NCI-H524 (cell line): ENCODE data around the gene PUM1.

Source experiments
- DNase-seq, 2 experiments: peaks; one replicate each; lab custom pipeline; 2025; lab: John Stamatoyannopoulos, UW

The PUM1 gene

DNA sequence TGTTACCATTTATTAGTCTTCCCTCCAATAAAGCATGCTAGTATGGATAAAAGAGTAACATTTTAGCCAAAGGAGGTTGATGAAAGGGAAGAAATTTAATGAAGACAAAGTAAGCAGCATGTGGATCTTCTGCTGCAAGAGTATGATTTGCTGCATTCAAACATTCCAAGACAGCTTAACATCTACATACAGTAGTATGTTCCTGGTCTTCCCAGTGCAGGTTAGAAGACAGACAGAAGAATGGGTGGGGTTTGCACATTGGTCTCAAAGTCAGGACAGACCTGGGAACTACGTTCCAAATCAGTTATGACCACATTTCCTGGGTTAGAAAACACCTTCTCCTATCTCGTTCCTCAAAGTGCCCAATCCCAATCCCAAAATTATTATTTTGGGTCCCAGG, 43.3 kb downstream of the PUM1 start:
- no peak for DNase-seq

- peak in 1 of 2 experiments; percentile 63 for DNase-seq
Observed at GRCh38 chr1:31020007-31020790, 45.3 kb downstream of the PUM1 start.

DNA sequence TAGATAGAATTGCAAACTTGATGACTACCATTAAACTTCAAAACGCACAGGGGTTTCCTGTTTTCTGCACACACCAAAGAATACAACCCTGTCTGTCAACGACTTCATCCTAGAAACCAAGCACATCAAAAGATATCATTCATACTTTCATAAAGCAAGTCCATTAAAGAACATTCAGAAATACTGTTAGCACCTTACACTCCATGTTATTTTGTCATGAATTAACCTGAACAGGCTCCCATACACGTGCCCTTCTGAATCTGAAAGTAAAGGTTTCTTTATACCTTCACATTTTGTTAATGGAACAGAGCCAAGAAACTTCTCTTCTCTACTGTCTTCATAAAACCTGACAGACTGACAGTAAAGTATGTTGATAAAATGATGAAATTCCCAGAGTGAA, 46.1 kb downstream of the PUM1 start:
- DNase-seq, result no peak

- no peak for DNase-seq
Observed at GRCh38 chr1:31016868-31017267, 48.6 kb downstream of the PUM1 start.

DNA sequence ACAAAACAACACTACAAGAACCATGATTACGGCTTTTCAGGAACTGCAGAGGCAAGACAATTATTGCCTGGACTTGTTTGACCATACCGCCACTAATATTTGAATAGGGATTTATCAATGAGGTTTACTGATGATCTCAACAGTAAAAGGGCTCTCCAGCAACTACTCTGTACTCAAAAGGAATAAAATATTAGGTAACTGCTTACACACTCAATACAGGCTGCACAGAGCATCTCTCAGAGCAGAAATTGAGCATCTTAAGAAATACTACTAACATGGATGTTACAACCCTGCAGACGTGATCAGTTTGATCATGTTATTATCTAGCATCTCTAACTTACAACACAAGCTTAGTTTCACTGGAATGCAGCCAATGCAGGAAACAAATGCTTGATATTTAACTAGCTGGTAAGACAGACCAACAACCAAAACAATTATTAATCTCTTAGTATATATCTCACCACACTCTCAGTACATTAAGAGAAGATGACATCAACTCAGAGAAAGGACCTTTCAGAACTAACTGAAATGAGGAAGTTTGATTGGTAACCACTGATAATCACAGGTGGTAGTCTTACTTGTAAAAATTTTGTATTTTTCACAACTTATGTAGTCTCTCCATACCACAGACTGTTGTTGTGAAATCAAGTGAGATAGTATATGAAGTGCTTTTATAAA, 52.2 kb downstream of the PUM1 start:
- DNase-seq, result no peak

- no peak for DNase-seq
Observed at GRCh38 chr1:31012210-31012924, 53.1 kb downstream of the PUM1 start.

GRCh38 chr1:31011719-31012118, 53.8 kb downstream of the PUM1 start:
- DNase-seq, result no peak

DNA sequence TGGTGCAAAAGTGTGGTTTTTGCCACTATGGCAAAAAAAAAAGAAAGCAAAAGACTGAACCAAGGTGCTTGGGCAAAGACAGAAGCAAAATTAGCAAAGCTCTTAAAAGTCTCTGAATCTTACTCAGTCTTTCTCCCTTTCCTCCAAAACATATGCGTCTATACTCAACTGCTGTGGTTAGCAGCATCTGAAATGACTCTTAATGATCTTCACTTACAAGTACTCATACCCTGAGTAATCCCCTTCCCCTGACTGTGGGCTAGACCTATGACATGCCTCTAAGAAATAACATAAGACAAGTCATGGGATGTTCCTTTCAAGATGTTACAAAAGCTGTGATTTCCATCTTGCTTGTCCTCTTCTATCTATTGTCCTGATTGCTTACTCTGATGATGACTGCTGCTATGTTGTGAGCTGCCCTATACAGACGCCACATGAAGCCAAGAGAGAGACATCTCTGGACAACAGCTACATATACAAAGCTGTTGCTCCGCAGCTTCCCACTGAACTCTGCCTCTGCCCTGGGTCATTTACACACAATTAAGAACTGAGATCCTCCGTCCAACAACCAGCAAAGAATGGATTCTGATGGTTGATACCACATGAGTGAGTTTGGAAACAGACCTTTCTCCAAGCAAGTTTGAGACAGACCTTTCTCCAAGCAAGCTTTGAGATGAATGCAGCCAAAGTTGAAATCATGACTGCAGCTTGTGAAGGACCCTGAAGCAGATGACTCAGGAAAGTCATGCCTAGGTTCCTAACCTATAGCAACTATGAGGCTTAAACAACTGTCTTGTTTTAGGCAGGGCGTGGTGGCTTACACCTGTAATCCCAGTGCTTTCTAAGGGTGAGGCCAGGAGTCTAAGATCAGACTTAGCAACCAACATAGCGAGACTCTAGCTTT, 55.2 kb downstream of the PUM1 start:
- peak in 1 of 2 experiments; percentile 27 for DNase-seq

GRCh38 chr1:31007462-31007991, 58.0 kb downstream of the PUM1 start:
- no peak for DNase-seq

GRCh38 chr1:31006747-31007146, 58.8 kb downstream of the PUM1 start:
- DNase-seq, result no peak

- no peak for DNase-seq
Observed at GRCh38 chr1:31005617-31006166, 59.8 kb downstream of the PUM1 start.

DNA sequence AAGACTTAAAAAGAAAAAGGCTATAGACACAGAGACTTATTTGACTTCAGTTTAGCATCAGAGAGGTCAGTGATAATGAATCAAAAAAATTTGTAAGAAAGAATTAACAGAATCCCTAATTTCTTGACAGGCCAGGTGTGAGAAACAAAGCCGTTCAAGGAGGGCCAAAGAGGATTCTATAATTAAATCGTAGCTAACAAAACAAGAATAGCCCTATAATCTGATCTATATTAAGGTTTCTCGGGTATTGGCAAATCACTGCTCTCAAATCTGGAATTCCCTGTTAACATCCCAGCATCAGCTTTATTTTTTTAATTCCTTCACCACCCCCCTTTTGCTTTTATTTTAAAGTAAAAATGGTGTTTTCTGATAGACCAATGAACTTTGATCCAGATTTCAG, 60.3 kb downstream of the PUM1 start:
- DNase-seq, result no peak

DNA sequence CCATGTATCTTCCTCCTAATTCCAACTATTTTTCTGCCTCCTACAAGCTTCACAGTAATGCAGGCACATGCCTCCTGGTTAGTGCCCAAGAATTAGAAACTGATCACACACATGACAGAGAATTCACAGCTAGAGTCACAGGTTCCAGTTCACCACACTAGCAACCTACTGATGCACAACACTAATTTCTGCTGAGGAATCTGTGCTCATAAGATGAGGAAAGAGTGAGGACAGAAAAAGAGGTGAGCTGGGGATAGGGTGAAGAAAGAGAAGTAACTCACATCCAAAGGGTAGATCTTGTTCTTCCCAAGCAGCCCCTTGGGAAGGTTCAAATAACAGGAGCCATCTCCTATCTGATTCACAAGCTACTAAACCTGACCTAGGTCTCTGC, 61.3 kb downstream of the PUM1 start:
- DNase-seq, result no peak

GRCh38 chr1:31003613-31004230, 61.8 kb downstream of the PUM1 start:
- DNase-seq, result no peak

- no peak for DNase-seq
Observed at GRCh38 chr1:31000301-31000700, 65.2 kb downstream of the PUM1 start.

DNA sequence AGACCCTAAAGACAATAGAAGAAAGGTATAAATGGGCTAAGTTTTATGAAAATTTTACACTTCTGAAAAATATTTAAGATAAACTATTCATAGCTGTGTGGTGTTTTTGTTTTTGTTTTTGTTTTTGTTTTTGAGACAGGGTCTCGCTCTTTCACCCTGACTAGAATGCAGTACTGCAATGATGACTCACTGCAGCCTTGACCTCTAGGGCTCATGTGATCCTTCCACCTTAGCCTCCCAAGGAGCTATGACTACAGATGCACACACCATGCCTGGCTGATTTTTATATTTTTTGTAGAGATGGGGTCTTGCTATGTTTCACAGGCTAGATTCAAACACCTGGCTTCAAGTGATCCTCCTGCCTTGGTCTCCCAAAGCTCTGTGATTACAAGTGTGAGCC, 66.6 kb downstream of the PUM1 start:
- DNase-seq, result no peak

DNA sequence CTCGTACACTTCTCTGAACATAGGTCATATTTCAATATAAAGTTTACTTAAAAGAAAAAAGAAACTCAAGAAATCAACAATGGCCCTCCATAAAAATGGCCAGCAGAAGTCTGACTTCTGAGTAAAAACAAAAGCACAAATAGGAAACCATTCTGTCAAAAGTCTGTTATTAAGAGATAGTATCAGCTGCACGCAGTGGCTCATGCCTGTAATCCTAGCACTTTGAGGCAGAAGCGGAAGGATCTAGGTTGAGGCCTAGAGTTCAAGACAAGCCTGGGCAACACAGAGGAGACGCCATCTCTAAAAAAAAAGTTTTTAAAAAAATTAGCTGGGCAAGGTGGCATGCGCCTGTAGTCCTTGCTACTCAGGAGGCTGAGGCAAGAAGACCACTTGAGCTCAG, 67.3 kb downstream of the PUM1 start:
- DNase-seq, result no peak

DNA sequence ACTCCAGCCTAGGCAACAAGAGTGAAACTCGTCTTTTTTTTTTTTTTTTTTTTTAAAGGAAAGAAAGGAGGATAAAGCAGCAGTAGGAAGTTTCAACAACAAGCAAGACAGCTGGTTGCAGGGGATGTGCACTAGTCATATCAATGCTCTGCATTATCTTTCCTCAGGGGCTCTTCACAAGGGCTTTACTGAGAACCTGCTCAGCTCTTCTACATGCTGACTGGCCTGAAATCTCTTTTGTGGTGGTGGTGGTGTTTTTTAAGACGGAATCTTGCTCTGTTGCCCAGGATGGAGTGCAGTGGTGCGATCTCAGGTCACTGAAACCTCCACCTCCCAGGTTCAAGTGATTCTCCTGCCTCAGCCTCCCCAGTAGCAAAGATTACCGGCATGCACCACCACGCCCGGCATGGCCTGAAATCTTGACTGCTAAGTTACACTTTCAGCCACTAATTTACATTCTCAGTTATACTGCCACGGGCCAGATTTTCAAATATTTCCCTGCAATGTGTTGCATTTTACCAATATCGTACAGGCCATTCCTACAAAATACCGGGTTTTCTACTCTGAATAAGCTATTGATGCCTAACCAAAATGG, 68.0 kb downstream of the PUM1 start:
- DNase-seq, result no peak

DNA sequence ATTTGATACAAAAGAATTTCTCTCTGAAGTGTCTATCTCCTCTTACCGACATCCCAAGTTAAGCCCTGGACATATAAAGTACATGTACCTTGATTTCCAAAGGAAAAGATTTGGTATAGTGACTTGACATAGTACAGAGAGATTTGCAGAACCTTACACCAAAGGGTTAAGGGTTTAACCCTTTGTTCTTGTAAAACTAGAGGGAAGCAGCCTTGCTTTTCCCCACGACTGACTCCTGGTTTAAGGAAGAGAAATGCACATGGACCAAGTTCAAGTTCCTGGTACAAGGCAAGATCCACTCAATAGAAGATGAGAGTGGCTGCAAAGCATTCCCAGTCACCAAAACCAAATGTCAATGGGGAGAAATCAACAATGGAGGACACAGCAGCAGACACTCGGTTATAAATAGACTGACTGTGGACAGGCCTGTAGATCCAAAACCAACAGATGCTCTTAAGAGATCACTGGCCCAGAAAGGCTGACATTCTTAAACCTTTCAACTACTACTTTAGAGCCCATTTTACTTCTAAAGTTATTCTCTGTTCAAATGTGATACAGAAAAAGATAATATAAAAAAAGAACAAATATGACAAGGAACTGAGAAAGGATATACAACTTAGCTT, 69.4 kb downstream of the PUM1 start:
- no peak for DNase-seq
